HEK293 (cell line): Measurements from ENCODE around the gene FERMT3.

ENCODE experiments used
- CTCF ChIP-seq: fragments of 450-650 bp; formaldehyde crosslinking; IDR thresholded peaks from 2 replicates; pipeline ENCODE4 v1.5.1; 2016; ENCODE audit warnings: missing biosample characterization, missing genetic modification characterization
- ZBTB7A ChIP-seq: fragments of 450-650 bp; formaldehyde crosslinking; IDR thresholded peaks from 2 replicates; pipeline ENCODE4 v1.5.1; 2016; ENCODE audit warnings: low read depth, missing biosample characterization, missing genetic modification characterization
- ZNF132 ChIP-seq: fragments of 450-650 bp; formaldehyde crosslinking; IDR thresholded peaks from 2 replicates; pipeline ENCODE4 v1.5.1; 2017; ENCODE audit warnings: missing biosample characterization, missing genetic modification characterization, borderline replicate concordance
- ZNF140 ChIP-seq: fragments of 450-650 bp; formaldehyde crosslinking; IDR thresholded peaks from 2 replicates; pipeline ENCODE4 v1.5.1; 2016; ENCODE audit warnings: missing biosample characterization, missing genetic modification characterization
- ZNF18 ChIP-seq: fragments of 450-650 bp; formaldehyde crosslinking; IDR thresholded peaks from 2 replicates; pipeline ENCODE4 v1.5.1; 2016; ENCODE audit warnings: missing biosample characterization, missing genetic modification characterization
- ZNF548 ChIP-seq: fragments of 450-650 bp; formaldehyde crosslinking; IDR thresholded peaks from 2 replicates; pipeline ENCODE4 v1.5.1; 2016; ENCODE audit warnings: missing biosample characterization, missing genetic modification characterization
- ZNF707 ChIP-seq: fragments of 450-650 bp; formaldehyde crosslinking; IDR thresholded peaks from 2 replicates; pipeline ENCODE4 v1.5.1; 2016; ENCODE audit warnings: missing biosample characterization, missing genetic modification characterization
- ZNF830 ChIP-seq: fragments of 450-650 bp; IDR thresholded peaks from 2 replicates; pipeline ENCODE4 v1.5.0; 2018; ENCODE audit warnings: missing biosample characterization, missing genetic modification characterization, low read depth, mild to moderate bottlenecking, moderate library complexity

GRCh38 chr11:64230985-64231365 is 24.5 kb downstream of the FERMT3 start:
- no peak for TF ChIP-seq ZBTB7A (tag by site-specific recombination)
- no peak for TF ChIP-seq ZNF18
- TF ChIP-seq CTCF (tag by site-specific recombination), result no peak
- TF ChIP-seq ZNF140 (tag by site-specific recombination), result no peak
- TF ChIP-seq ZNF548 (tag by site-specific recombination), result no peak
- no peak for TF ChIP-seq ZNF707
- TF ChIP-seq ZNF830 (tag by site-specific recombination), result no peak
- no peak for TF ChIP-seq ZNF132
